ENCODE data around the gene BCAP31.
"Not testable (repeated sequence)": the region's sequence is repeated elsewhere in the genome, so short reads cannot be mapped to it uniquely, and the experiment has no call there.

BCAP31 gene

DNA sequence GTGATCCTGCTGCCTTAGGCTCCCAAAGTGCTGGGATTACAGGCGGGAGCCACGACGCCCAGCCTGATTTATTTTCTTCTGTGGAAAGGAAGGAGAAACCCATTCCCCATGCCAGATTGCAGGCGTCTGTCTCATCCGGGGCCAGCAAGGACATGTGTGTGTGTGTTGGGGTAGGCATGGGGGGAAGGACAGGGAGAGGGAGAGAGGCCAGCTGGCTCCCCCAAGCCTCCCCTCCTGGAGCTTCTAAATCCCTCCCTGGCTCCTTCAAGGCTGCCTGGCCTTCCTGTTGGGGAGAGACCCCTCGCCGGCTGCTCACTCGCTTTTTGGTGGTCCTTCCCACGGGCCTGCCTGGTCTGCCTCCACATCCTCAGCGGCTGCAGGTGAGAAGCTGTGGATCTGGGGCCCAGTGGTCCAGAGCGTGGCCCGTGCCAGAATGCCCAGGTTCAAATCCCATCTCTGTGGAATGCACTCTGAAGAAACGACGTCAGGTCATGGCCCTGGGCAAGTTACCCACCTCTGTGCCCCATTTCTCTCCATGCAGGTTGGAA is 38.5 kb upstream of the BCAP31 start:
- no peak for DNase-seq (ENCODE audit: low read depth)

DNA sequence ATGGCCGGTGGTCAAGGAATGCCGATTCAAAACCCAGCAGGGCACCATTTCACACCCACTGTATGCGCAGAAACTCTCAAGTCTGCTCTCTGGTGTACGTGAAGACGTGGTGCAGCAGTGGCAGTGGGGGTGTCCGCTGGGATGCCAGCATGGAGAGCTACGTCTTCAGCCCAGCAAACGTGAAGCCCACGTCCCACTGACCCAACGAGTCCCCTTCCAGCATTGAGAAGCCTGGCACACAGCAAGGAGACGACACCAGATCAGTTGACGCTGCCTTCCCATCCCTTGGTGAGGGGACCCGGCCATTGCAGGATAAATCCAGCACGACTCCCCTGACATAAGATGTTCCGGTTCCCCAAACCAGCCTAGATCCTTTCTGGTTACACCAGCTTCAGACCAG is 37.7 kb upstream of the BCAP31 start:
- no peak for DNase-seq (ENCODE audit: low read depth)

DNA sequence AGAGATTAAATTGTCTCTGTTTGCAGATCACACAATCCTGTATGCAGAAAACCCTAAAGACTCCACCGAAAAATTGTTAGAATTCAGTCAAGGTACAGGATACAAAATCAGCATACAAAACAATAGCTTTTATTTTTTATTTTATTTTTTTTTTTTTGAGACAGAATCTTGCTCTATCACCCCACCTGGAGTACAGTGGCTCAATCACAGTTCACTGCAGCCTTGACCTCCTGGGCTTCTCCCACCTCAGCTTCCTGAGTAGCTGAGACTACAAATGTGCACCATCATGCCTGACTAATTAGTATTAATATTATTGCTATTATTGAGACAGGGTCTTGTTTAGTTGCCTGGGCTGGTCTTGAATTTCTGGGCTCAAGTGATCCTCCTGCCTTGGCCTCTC is 30.9 kb upstream of the BCAP31 start:
- no peak for DNase-seq (ENCODE audit: low read depth)

DNA sequence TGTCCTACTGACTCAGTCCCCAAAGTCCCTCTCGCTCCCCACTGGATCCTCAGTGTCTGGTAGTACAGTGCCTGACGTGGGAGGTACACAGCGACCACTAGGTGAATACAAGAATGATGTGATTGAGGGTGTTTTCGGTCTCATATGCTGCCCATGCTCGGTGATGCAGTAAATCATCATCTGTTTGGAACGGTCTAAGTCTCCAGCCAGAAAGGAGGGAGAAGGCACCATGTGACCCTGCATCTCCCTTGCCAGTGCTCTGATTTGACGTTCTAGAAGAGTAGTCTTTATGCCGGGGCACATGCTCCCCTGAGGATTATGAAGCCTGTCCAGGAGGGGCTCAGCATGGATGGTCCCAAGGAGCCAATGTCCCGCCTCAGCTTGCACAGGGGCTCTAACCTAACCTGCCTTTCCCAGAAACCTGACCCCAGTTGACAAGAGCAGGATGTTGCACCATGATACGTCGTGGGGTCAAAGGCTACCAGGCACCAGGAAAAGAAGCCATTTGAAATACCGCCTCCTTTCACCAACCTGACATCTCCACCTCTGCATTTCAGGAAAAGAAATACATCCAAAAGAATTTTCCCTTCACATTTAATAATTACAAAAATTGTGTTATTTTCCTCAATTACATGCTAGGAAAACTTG is 26.1 kb upstream of the BCAP31 start:
- DNase-seq (ENCODE audit: low read depth) = no peak

DNA sequence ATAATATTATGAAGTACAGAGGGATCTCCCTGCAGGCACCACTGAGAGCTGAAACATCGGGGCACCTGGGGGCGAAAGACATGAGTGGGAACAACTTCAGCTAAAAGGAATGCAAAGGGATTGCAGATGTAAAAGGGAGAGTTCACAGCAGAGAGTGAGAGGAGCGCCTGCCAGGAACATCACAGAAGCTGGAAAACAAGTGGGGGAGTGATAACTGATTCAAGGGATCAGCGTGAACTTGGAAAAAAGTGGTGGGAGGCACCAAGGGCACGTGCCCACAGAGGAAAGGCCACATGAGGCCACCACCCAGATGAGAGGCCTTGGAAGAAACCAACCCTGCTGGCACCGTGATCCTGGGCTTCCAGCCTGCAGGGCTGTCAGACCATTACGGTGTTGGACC is 24.8 kb upstream of the BCAP31 start:
- DNase-seq (ENCODE audit: low read depth) = not testable (repeated sequence)

DNA sequence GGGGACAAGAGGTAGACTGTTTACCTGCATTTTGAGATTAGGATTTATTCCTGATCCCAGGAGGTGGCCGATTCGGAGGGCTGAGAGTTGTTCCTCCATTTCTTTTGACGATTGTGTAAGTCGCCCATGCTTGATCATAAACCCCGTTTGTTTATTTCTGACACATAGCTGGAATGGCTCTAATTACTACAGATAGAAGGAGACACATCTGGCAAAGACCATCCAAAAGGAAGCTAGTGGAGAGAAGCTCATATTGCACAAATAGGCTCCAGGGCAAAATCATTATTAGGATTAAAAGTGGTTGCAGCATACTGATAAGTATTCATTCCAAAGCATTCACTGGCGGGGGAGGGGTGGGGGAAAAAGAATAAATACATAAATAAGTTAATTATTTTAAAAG is 22.8 kb upstream of the BCAP31 start:
- not testable (repeated sequence) for DNase-seq (ENCODE audit: low read depth)

DNA sequence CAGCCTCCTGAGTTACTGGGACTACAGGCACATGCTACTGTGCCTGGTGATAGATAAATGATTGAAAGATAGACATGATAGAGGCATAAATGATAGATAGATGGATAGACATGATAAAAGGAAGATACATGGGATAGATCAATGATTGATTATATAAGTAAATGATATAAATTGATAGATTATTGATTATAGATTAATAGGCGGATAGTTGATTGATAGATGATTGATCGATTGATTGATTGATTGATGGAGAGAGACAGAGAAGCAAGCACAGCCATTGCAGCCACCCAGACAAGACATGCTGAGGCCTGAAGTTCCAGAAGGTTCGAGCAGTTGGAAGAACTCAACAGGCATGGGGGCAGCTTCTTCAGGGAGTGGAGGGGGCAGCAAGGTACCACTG is 22.2 kb upstream of the BCAP31 start:
- no peak for DNase-seq (ENCODE audit: low read depth)

DNA sequence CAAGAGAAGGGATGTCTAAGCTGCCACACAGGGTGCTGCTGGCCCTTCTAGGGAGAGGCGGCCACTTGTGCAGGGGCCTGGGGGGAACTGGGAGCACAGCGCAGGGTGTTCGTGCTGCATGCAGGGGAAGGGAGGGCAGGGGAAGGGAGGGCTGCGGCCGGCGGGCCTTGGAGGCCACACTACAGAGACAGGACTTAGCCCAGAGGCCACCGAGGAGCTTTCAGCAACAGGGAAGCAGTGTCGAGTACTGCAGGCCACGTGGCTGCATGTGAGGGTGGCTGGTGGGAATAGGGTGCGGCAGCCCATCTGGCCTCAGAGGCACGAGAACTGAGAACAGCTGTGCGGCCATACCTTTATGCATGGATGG is 20.9 kb upstream of the BCAP31 start:
- not testable (repeated sequence) for DNase-seq (ENCODE audit: low read depth)

DNA sequence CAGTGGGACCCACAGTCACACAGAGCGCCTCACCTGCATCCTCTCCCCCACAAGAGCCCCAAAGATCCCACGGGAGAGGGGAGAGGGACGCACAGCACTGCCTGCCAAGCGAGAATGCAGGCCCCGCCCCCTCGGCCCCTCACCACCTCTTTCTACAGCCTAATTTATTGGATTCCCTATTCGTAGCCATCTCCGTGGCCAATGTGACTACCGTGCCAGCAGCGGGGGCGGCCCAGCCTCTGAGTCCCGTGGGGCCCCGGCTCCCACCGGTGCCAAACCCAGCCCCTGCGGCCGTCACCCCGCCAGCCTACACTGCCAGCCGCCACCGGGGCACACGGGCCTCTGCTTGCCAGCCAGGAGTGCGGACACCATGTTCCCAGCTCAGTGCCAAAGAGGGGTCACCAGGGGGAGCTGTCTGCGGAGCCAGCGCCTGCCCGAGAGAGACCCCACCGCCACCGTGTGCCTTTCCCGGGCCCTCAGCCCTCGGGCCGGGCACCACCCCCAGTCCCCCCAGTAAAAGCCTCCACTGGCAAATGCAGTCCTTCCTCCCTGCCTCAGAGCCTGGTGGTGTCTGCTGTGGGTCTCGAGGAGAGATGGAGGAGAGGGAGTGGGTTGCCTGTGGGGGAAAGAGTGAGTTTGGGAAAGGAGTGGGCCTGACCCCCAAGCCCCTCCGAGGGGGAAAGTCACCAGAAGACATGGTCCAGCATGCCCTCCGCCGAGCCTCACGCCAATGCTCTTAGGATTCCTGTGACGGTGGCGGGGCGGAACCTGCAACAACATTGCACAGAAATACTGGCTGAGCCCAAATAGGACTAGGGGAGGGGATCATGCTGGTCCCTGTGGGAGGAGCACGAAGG is 20.3 kb upstream of the BCAP31 start:
- no peak for DNase-seq (ENCODE audit: low read depth)

DNA sequence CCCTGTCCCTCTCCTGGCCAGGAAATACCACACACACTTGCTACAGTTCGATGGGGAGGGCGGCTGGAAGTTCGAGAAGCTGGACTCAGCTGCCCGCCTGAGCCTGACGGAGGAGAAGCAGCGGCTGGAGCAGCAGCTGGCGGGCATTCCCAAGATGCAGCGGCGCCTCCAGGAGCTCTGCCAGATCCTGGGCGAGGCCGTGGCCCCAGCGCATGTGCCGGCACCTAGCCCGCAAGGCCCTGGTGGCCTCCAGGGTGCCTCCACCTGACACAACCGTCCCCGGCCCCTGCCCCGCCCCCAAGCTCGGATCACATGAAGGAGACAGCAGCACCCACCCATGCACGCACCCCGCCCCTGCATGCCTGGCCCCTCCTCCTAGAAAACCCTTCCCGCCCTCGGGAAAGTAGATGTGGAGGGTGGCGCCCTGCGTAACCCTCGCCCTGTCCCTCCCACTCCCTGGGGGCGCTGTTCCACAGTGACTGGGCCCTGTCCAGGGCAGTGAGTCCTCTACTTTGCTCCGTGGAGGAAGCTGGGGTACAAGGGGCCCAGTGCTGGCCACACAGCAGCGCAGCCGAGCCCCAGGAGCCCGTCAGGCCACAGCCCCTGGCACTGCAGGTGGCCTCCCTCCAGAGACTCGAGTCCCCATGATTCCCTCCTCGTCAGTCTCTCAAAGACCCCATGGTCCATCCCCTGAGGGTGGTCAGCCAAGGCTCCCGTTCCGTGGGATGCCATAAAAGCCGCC is 19.5 kb upstream of the BCAP31 start:
- not testable (repeated sequence) for DNase-seq (ENCODE audit: low read depth)

DNA sequence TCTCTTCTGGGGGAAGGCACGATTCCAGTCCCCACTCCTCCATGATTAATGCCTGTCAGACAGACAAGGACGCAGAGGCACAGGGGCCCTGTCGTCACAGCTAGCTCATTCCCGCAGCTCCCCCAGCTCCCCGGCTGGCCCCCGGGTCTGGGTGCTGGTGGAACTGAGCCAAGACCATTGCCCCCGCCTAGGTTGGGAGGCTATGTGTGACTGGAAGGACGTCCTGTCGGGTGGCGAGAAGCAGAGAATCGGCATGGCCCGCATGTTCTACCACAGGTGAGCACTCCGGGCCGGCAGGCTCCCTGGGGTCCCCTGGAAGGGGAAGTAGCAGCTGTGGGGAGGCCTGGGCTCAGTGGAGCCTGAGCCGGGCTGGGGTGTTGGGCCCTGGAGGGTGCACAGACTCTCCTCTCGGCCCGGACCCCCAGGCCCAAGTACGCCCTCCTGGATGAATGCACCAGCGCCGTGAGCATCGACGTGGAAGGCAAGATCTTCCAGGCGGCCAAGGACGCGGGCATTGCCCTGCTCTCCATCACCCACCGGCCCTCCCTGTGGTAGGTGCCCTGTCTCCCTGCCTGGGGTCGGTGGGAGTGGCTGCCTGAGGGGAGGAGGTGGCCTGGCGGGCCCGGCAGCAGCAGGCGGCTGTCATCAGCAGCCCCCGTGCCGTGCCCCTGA is 18.7 kb upstream of the BCAP31 start:
- not testable (repeated sequence) for DNase-seq (ENCODE audit: low read depth)

DNA sequence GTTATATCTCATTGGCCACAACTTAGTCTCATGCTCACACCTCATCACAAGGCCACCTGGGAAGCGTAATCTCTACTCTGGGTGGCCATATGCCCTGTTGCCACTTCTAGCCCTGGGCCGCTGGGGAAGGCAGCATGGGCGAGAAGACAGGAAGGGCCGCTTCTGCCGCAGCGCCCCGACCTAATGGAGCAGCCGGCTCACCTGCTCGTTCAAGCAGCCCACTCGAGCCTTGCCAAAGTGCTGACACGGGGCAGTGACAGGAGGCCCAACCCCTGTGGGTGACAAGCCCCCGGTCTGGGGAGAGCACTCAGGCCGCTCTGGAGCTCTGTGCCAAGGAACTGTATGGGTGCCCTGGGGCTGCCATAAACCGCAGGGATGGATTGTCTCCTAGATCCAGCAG is 17.9 kb upstream of the BCAP31 start:
- not testable (repeated sequence) for DNase-seq (ENCODE audit: low read depth)

DNA sequence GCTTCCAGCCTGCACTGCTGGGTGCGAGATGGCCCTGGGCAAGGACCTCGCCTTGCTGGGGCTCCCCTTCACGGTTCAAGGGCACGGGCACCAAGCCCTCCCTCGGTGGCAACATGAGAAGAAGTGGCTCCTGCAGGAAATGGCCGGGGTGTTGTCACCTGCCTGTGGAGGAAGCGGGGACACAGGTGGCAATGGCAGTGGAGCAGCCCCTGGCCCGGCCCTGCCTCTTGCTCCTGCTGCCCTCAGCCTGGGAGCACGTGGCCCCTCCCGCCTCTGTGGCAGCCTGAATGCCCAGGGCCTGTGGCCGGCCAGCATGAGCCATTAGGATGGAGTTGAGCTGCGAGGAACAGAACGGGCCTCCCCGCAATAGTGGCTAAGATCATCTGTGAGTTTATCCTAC is 17.3 kb upstream of the BCAP31 start:
- DNase-seq (ENCODE audit: low read depth) = no peak

DNA sequence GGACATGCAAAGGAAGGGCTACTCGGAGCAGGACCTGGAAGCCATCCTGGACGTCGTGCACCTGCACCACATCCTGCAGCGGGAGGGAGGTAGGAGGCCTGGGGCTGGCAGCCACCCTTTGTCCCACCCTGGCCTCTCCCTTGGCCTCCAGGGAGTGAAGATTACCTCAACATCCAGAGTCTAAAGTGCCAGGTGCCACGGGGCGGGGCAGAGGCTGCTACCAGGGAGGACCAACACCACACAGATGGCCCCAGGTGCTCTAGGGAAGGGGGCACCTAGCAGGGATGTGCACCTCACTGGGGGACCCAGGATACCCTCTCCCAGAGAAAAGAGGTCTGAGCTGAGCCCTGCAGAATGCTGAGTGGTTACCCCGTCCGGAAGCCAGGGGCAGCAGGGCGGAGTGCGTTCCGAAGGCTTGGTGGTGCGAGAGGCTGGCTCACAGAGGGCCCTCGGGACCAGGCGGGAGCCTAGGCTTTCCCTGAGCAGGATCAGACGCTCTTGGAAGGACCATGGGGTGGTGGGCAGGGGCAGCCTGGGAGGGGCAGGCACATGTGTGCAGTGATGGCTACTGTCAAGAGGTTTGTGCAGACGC is 16.5 kb upstream of the BCAP31 start:
- no peak for DNase-seq (ENCODE audit: low read depth)

DNA sequence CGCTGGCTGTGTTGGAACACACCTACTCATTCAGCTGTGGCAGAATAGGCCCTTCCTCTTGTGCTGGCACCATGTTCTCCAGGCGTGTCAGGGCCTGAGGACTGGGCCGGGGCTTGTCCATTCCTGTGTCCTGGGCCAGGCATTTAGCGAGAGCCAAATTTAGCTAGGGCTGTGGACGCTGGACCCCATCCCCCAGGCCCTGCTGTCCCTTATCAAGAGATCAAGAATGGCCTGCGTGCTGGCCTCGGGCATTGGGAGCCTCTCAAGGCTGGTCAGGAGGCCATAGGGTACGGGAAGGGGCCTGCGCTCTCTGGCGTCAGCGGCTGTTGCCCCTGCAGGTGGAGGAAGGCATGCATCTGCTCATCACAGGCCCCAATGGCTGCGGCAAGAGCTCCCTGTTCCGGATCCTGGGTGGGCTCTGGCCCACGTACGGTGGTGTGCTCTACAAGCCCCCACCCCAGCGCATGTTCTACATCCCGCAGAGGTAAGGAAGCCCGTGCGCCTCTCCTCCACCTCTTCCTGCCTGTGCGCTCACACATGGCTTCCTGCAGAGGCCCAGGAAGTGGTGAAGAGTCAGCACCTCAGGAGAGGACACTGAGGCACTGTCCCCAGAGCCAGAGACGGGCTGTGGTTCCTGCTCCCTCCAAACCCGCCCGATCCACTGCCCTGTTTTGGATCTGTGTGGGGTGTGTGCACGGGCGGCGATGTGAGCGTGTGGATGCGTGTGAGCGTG is 15.7 kb upstream of the BCAP31 start:
- DNase-seq (ENCODE audit: low read depth) = no peak

DNA sequence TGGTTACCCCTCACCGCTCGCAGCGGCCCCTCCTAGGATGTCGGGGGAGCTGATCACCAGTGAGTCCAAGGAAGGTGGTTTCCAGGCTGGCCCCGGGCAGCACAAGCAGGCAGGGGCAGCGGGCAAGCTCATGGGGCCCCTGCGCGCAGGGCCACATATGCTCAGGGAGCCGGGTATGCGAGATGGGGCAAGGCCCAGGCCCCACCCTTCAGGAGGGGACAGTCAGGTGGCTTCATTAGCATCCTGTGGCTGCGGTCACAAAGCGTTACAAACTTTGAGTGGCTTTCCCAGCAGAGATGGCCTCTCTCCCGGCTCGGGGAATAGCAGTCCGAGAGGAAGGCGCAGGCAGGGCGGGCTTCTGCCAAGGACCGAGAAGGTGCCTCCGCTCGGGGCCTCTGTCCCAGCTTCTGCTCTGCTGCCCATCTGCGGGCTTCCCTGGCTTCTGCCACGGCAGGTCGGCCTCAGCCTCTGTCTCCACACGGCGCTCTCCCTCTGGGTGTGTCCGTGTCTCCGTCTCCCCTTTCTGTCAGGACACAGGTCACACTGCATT is 13.9 kb upstream of the BCAP31 start:
- no peak for DNase-seq (ENCODE audit: low read depth)

DNA sequence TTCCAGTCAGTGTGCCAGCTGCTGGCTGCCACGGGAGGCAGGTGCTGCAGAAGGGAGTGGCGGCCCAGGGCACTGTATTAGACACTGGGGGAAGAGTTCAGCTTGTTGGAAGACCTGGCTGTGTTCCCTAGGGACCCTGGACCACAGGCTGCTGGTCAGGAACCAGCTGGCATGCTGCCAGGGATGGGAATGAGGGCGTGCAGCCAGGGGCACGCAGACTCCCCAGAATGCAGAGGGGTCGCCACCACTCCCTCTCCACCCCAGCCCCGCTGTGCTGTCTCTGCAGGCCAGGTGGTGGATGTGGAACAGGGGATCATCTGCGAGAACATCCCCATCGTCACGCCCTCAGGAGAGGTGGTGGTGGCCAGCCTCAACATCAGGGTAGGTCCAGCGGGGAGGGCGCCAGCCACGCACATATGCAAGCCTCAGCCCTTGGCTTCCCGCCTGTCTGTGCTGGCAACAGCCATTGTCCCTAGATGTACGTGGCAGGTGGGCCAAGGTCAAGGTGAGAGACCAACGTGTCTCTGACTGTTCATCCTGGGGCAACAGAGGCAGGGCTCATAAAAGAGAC is 12.8 kb upstream of the BCAP31 start:
- no peak for DNase-seq (ENCODE audit: low read depth)

DNA sequence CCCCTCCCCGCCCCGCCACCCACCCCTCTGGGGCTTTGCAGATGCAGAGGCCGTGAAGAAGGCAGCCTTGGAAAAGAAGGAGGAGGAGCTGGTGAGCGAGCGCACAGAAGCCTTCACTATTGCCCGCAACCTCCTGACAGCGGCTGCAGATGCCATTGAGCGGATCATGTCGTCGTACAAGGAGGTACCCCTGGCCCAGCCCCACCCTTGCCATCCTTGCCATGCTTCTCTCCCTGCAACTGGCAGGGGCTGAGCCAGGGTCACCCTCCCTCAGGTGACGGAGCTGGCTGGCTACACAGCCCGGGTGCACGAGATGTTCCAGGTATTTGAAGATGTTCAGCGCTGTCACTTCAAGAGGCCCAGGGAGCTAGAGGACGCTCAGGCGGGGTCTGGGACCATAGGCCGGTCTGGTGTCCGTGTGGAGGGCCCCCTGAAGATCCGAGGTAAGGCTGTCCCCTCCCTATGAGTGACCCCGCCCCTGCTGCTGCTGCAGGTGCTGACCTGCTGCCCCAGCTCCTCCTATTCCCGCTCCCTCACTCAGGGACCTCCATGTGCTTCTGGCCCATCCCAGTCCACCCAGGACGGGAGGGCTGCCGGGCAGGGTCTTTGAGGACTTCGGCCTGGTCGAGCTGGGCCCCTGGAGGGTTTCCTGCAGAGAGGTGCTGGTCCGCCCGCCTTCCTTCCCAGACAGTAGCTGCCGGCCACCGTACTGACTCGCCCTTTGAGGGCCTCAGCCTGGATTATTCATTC is 12.1 kb upstream of the BCAP31 start:
- no peak for DNase-seq (ENCODE audit: low read depth)

DNA sequence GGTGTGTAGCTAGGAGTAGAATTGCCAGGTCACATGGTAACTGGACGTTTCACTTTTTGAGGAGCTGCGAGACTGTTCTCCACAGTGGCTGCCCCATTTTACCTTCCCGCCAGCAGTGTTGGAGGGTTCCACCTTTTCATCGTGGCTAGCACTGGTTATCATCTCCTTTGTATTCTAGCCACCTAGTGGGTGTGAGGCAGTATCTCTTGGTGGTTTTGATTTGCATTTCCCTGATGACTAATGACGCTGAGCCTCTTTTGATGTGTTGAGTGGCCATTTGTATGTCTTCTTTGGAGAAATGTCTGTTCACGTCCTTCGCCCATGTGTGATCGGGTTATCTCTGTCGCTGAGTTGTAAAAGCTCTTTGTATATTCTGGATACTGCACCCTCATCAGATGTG is 11.1 kb upstream of the BCAP31 start:
- DNase-seq (ENCODE audit: low read depth) = no peak

DNA sequence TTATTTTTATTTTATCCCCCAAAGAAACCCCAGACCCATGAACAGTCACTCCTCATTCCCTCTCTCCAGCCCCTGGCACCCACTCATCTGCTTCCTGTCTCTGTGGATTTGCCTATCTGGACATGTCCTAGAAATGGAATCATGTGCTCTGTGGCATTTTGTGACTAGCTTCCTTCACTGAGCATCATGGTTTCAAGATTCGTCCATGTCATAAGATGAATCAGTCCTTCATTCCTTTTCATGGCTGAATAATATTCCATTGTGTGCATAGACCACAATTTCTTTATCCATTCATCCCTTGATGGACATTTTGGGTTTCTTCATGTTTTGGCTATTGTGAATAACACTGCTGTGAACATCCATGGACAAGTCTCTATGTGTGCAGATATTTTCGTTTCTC is 10.7 kb upstream of the BCAP31 start:
- no peak for DNase-seq (ENCODE audit: low read depth)

Measured in CMK (cell line).